ENCODE measurements around the gene METTL26. TPM values are rescaled to one million over a fixed set of nuclear protein-coding genes. Genes with fewer than 3 reads are reported as not detected.
A peak's percentile ranks its signal among the peaks of the same experiment; 100 is the strongest.

Gene METTL26
- total and polyA plus RNA-seq, 11 donors: 39.6 to 187 (median 58.5) TPM

GRCh38 chr16:680967-681745, 45.1 kb upstream of the METTL26 start:
- peak in 1 of 5 donors; percentile 68 for DNase-seq

GRCh38 chr16:680625-680945, 44.5 kb upstream of the METTL26 start:
- peak overlapping the region; percentile 61 to 100 (median 78) for H3K4me3 ChIP-seq
- ATAC-seq: no peak
- peak overlapping the region; percentile 92 to 99 (median 96) for H3K27ac ChIP-seq
- 0 to 1% (median 0%) methylated on average over 11 to 38 of the region's 38 CpGs for WGBS, 4 donors
- H3K36me3 ChIP-seq: peaks cover 0 to 26% (median 19%) of the 10 kb centered on the region in 9 donors
- intact Hi-C loops (cut with DNase I): no loop called here
- H3K27me3 ChIP-seq: no peaks in the 10 kb centered on the region
- no peaks in the 10 kb centered on the region for H3K9me3 ChIP-seq
- TF ChIP-seq POLR2A (IDR thresholded peaks at IDR 0.05): no peak
- no peak for TF ChIP-seq CTCF (IDR thresholded peaks at IDR 0.05)
- no peak for DNase-seq
- H3K4me1 ChIP-seq: peaks cover 14 to 62% (median 48%) of the 10 kb centered on the region in 12 donors

More at GRCh38 chr16:680967-681745, 45.1 kb upstream of the METTL26 start:
- Histone ChIP-seq H3K36me3 (peaks cover 0 to 31% (median 19%) of the 10 kb centered on the region in 9 donors), H3K27ac (peak overlapping the region in 11 of 12 donors; percentile 93 to 99 (median 96)), H3K4me3 (peak overlapping the region; percentile 61 to 100 (median 78)), H3K27me3 (no peaks in the 10 kb centered on the region), H3K9me3 (no peaks in the 10 kb centered on the region), H3K4me1 (peaks cover 14 to 64% (median 52%) of the 10 kb centered on the region in 12 donors)
- intact Hi-C loops (cut with DNase I): no loop called here
- no peak for ATAC-seq
- TF ChIP-seq POLR2A (IDR thresholded peaks at IDR 0.05): no peak
- TF ChIP-seq CTCF (IDR thresholded peaks at IDR 0.05): no peak
- 45 to 58% (median 50%) methylated on average over 32 to 44 of the region's 44 CpGs for WGBS, 4 donors

- Histone ChIP-seq H3K9me3 (no peaks in the 10 kb centered on the region), H3K27ac (peak within 1 kb of the TSS; percentile 92 to 99 (median 96)), H3K4me3 (peak within 1 kb of the TSS; percentile 61 to 100 (median 78)), H3K27me3 (no peaks in the 10 kb centered on the region), H3K4me1 (peaks cover 13 to 62% (median 45%) of the 10 kb centered on the region in 12 donors), H3K36me3 (peaks cover 0 to 23% (median 19%) of the 10 kb centered on the region in 9 donors)
- TF ChIP-seq CTCF (IDR thresholded peaks at IDR 0.05) (no peak), POLR2A (IDR thresholded peaks at IDR 0.05) (peak; percentile 60 to 80)
- 1 to 2% (median 1%) methylated on average over 21 to 91 of the region's 91 CpGs for WGBS, 4 donors
- peak; percentile 44 to 70 (median 68) for ATAC-seq
- DNase-seq: peak; percentile 90 to 93 (median 90)
- intact Hi-C loops (cut with DNase I): no loop called here
These were observed 43.9 kb upstream of the METTL26 start, which contains the start of gene STUB1 for GRCh38 chr16:679814-680624. Gene STUB1, plus strand, starts transcription at chr16:680410. Its CDS starts 116 bp downstream, at chr16:680526.

Data from heart left ventricle (tissue), 16 donors.